Endothelial cell of umbilical vein (primary cell): ENCODE results near the gene MEGF11. TPM values are rescaled to one million over a fixed set of nuclear protein-coding genes. Genes with fewer than 3 reads are reported as not detected.

ENCODE experiments used
- BruUV-seq: library from RNA; stranded (reverse); fragments of 400-500 nt; replicated peaks from 2 replicates; lab custom pipeline; 2021; lab: Mats Ljungman, UMichigan
- CTCF ChIA-PET: fragments of 300-600, 350-600 bp; sonication (Branson Sonifier 250); formaldehyde crosslinking; loops from one replicate; lab custom pipeline; 2021; ENCODE audit warnings: antibody characterized with exemption, inconsistent platforms; lab: Charles Lee
- POLR2A ChIA-PET: fragments of 300-600, 350-600 bp; sonication (Branson Sonifier 250); formaldehyde crosslinking; loops from one replicate; lab custom pipeline; 2021; ENCODE audit warnings: antibody characterized with exemption, inconsistent platforms; lab: Charles Lee
- DNase-seq: peaks from one replicate; pipeline ENCODE4 v3.0.0-alpha.2; 2011; ENCODE audit warnings: low read depth, low spot score
- FAIRE-seq: peaks from 2 replicates; lab custom pipeline; 2011; peaks lifted over from hg19 to GRCh38; lab: Jason Lieb, UNC
- H2AFZ ChIP-seq: 2 replicates; pipeline ENCODE4 v1.6.0; 2012; ENCODE audit warnings: low read depth, low read length, control low read depth, inconsistent platforms
- H3K27ac ChIP-seq: 2 replicates; pipeline ENCODE4 v1.5.1; 2011; ENCODE audit warnings: low read depth, mild to moderate bottlenecking, control low read depth, low read length, moderate library complexity; ENCODE audit not compliant: insufficient read depth
- H3K27me3 ChIP-seq, 2 experiments: 2 replicates each; pipeline versions ENCODE4 v1.6.0 to v1.6.1; 2011; ENCODE audit warnings: low read length in 2 of 2, mixed read lengths in 1 of 2; ENCODE audit not compliant: control insufficient read depth in 2 of 2, insufficient read depth in 2 of 2
- H3K36me3 ChIP-seq, 2 experiments: 2 replicates in 1 of 2; 3 replicates in 1 of 2; pipeline ENCODE4 v1.5.1; 2011; ENCODE audit warnings: low read length in 2 of 2, mild to moderate bottlenecking in 1 of 2, moderate library complexity in 1 of 2; ENCODE audit not compliant: control insufficient read depth in 2 of 2, insufficient read depth in 2 of 2; ENCODE audit errors: extremely low read depth in 1 of 2
- H3K4me1 ChIP-seq: 3 replicates; pipeline ENCODE4 v1.5.1; 2011; ENCODE audit warnings: mild to moderate bottlenecking, low read length; ENCODE audit not compliant: control insufficient read depth, insufficient read depth; ENCODE audit errors: extremely low read depth
- H3K4me2 ChIP-seq: 2 replicates; pipeline ENCODE4 v1.6.1; 2011; ENCODE audit warnings: low read length, control low read depth, mixed read lengths; ENCODE audit not compliant: insufficient read depth
- H3K4me3 ChIP-seq, 3 experiments: fragments of 200-600 bp in 1 of 3; sonication (generic), shearing (Covaris generic) in 1 of 3; replicated peaks in 1 of 3; 2 replicates each; pipeline ENCODE4 v1.5.1; 2011 to 2016; ENCODE audit warnings: control low read depth in 3 of 3, low read length in 3 of 3, mild to moderate bottlenecking in 2 of 3, inconsistent platforms in 1 of 3, low read depth in 1 of 3, moderate library complexity in 1 of 3; ENCODE audit not compliant: insufficient read depth in 1 of 3
- H3K79me2 ChIP-seq: 2 replicates; pipeline ENCODE4 v1.6.0; 2012; ENCODE audit warnings: low read length, inconsistent platforms; ENCODE audit not compliant: control insufficient read depth, insufficient read depth
- H3K9ac ChIP-seq: replicated peaks from 2 replicates; pipeline ENCODE3; 2011; ENCODE audit warnings: low read length, control low read depth; ENCODE audit not compliant: insufficient read depth; ENCODE audit errors: extremely low read depth
- H3K9me1 ChIP-seq: replicated peaks from 3 replicates; pipeline ENCODE4 v1.6.0; 2011; ENCODE audit warnings: mild to moderate bottlenecking, low read length; ENCODE audit not compliant: control insufficient read depth, insufficient read depth; ENCODE audit errors: extremely low read depth
- H3K9me3 ChIP-seq: replicated peaks from 2 replicates; pipeline ENCODE4 v1.5.1; 2012; ENCODE audit warnings: low read length, inconsistent platforms; ENCODE audit not compliant: control insufficient read depth, insufficient read depth
- H4K20me1 ChIP-seq: replicated peaks from 2 replicates; pipeline ENCODE3; 2011; ENCODE audit warnings: mild to moderate bottlenecking, low read length; ENCODE audit not compliant: control insufficient read depth, insufficient read depth; ENCODE audit errors: extremely low read depth
- EZH2 ChIP-seq: IDR thresholded peaks from 2 replicates; pipeline ENCODE4 v1.6.1; 2012; ENCODE audit warnings: borderline replicate concordance, low read depth, mild to moderate bottlenecking, moderate library complexity, low read length, inconsistent platforms; ENCODE audit not compliant: severe bottlenecking
- FOS ChIP-seq: IDR thresholded peaks from 2 replicates; pipeline ENCODE4 v1.6.1; 2011; ENCODE audit warnings: mild to moderate bottlenecking, low read length, moderate library complexity, borderline replicate concordance; ENCODE audit not compliant: insufficient read depth
- GATA2 ChIP-seq: IDR thresholded peaks from 2 replicates; pipeline ENCODE4 v1.7.0; 2011; ENCODE audit warnings: low read depth, mild to moderate bottlenecking, moderate library complexity, mixed read lengths, low read length; ENCODE audit not compliant: insufficient read length, insufficient read depth
- JUN ChIP-seq: IDR thresholded peaks from 2 replicates; pipeline ENCODE4 v1.6.1; 2011; ENCODE audit warnings: borderline replicate concordance, low read depth; ENCODE audit not compliant: insufficient read length, insufficient read depth
- MYC ChIP-seq: IDR thresholded peaks from one replicate; pipeline ENCODE4 v1.6.1; 2011; ENCODE audit warnings: mild to moderate bottlenecking, low read depth, low read length
- POLR2A ChIP-seq: IDR thresholded peaks from 2 replicates; pipeline ENCODE4 v1.6.1; 2012; ENCODE audit warnings: low read depth, mild to moderate bottlenecking, control low read depth, low read length
- POLR2AphosphoS5 ChIP-seq: IDR thresholded peaks from 2 replicates; pipeline ENCODE4 v1.6.1; 2012; ENCODE audit warnings: low read depth, mild to moderate bottlenecking, control low read depth, low read length, moderate library complexity; ENCODE audit not compliant: insufficient read depth
- dilution Hi-C: fragments of 300-500 bp; cut with MboI; formaldehyde crosslinking; loops from one replicate; pipeline ENCODE4 v1.15.0; 2019; ENCODE audit warnings: low sequenced_read_pairs; ENCODE audit not compliant: extremely low pct_ligation_motif_present
- intact Hi-C: fragments of 100-400 bp; cut with micrococcal nuclease; formaldehyde crosslinking; loops from one replicate; pipeline ENCODE4 v1.10.0; 2022
- polyA plus RNA-seq, 4 experiments: library from polyadenylated mRNA; depleted of rRNA in 3 of 4; stranded (reverse) in 3 of 4; unstranded in 1 of 4; fragments of >200 nt; gene quantifications; 2 replicates each; pipeline versions ENCODE4 v1.2.1 to v1.2.3, GENCODE V29; 2011 to 2012; ENCODE audit warnings: missing spikeins in 1 of 4
- total RNA-seq: library from RNA; stranded (reverse); gene quantifications from 2 replicates; pipeline ENCODE4 v1.2.3, GENCODE V29; 2021
- TF ChIP-seq, protein P1 (sequence below): IDR thresholded peaks from 2 replicates; pipeline ENCODE4 v1.6.1; 2011; ENCODE audit not compliant: insufficient read depth, insufficient read length
- TF ChIP-seq, protein P2 (sequence below), 2 donors: IDR thresholded peaks; 1 replicate in 1 of 2; 2 replicates in 1 of 2; pipeline ENCODE4 v1.5.1; 2011; ENCODE audit warnings: low read length in 2 of 2, mild to moderate bottlenecking in 2 of 2, moderate library complexity in 2 of 2, control low read depth in 1 of 2, inconsistent platforms in 1 of 2, low read depth in 1 of 2; ENCODE audit not compliant: insufficient read depth in 1 of 2; ENCODE audit errors: extremely low read depth in 1 of 2

The MEGF11 gene
- total and polyA plus RNA-seq, 2 donors (not counting 3 experiments of a cell fraction or from before 2014, with no cell fraction given), result not detected

DNA sequence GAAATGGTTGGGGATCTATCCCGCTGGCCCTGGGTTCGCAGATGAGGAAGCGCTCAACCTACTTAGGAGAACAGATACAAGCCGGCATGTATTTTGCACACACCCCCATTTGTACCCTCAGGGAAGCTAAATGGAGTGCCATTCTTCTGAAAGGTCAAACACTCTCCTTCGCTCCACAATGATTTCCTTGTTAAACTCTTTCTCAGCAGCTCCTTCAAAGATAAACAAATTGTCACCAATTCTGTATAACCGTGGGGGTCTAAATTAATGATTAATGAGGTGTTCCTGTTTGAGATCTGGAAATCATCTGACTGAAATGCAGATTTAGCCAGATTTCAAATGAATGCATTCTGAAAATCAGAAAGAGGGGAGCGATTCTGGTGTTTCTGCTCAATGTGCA is 124.0 kb downstream of the MEGF11 start:
- TF ChIP-seq JUN (no peak), FOS (no peak)
- ChIA-PET CTCF (no interaction called here), POLR2A (interaction anchor here (0.7 kb wide), 1 partner anchor 908 kb away, joined by 5 read pairs; no protein-coding TSS in a partner anchor)
- dilution Hi-C loops, result no loop called here
- FAIRE-seq (no peak), DNase-seq (no peak)
- Histone ChIP-seq H3K27me3 (peaks cover 5 to 10% of the 10 kb centered on the region in 2 experiments), H3K36me3 (no peaks in the 10 kb centered on the region), H3K4me3 (no peak overlapping the region), H3K79me2 (no peaks in the 10 kb centered on the region), H3K27ac (no peak overlapping the region), H3K9me3 (no peaks in the 10 kb centered on the region), H4K20me1 (no peaks in the 10 kb centered on the region), H3K4me2 (no peak overlapping the region), H2AFZ (no peak overlapping the region), H3K9ac (no peak overlapping the region), H3K4me1 (no peaks in the 10 kb centered on the region), H3K9me1 (no peaks in the 10 kb centered on the region)
- BruUV-seq, result no TSS peak
- intact Hi-C loops, result no loop called here

DNA sequence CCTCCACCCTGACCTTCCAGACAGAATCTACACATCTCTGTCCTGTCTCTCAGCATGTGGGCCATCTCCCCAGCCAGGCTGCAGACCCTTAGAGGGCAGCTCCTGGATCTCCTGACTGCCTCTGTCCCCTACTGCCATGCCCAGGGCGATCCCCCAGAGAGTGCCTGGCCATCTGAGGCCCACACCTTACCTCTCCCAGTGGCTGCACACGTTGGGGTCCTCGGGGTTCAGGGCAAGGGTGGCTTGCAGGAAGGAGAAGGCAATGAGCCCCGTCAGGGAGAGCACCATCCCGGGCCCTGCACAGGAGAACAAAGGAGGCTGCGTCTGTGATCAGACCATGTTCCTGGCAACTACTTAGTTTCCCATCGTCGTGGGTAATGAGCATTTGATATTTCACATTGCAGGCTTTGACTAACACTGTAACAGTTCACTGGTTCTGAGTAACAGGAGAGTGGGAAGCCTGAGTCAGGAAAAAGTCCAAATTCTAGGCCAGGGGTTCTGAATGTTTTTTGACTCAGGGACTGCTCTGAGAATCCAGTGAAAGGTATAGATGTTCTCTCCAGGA is 125.4 kb downstream of the MEGF11 start:
- H3K9me3 ChIP-seq, result no peaks in the 10 kb centered on the region
- H3K4me2 ChIP-seq, result no peak overlapping the region
- dilution Hi-C loops, result no loop called here
- H3K36me3 ChIP-seq, result no peaks in the 10 kb centered on the region
- H3K9me1 ChIP-seq, result no peaks in the 10 kb centered on the region
- BruUV-seq, result no TSS peak
- no peaks in the 10 kb centered on the region for H3K4me1 ChIP-seq
- no peak overlapping the region for H2AFZ ChIP-seq
- H3K9ac ChIP-seq, result no peak overlapping the region
- ChIA-PET CTCF (no interaction called here), POLR2A (no interaction called here)
- no peak overlapping the region for H3K27ac ChIP-seq
- H3K4me3 ChIP-seq, result no peak overlapping the region
- no peak for DNase-seq
- intact Hi-C loops, result no loop called here
- no peaks in the 10 kb centered on the region for H3K79me2 ChIP-seq
- TF ChIP-seq POLR2A (no peak), GATA2 (no peak), MYC (no peak), EZH2 (no peak), POLR2AphosphoS5 (no peak), JUN (no peak), FOS (no peak)
- TF ChIP-seq, protein P1, sequence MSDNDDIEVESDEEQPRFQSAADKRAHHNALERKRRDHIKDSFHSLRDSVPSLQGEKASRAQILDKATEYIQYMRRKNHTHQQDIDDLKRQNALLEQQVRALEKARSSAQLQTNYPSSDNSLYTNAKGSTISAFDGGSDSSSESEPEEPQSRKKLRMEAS, result no peak
- TF ChIP-seq, protein P2, sequence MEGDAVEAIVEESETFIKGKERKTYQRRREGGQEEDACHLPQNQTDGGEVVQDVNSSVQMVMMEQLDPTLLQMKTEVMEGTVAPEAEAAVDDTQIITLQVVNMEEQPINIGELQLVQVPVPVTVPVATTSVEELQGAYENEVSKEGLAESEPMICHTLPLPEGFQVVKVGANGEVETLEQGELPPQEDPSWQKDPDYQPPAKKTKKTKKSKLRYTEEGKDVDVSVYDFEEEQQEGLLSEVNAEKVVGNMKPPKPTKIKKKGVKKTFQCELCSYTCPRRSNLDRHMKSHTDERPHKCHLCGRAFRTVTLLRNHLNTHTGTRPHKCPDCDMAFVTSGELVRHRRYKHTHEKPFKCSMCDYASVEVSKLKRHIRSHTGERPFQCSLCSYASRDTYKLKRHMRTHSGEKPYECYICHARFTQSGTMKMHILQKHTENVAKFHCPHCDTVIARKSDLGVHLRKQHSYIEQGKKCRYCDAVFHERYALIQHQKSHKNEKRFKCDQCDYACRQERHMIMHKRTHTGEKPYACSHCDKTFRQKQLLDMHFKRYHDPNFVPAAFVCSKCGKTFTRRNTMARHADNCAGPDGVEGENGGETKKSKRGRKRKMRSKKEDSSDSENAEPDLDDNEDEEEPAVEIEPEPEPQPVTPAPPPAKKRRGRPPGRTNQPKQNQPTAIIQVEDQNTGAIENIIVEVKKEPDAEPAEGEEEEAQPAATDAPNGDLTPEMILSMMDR (IDR thresholded peaks at IDR 0.05; ENCODE audit: extremely low read depth in 1 of 2, insufficient read depth in 1 of 2, low read depth in 1 of 2, low read length in 2 of 2), result no peak
- H4K20me1 ChIP-seq, result no peaks in the 10 kb centered on the region
- peaks cover 5 to 10% of the 10 kb centered on the region in 2 experiments for H3K27me3 ChIP-seq
- no peak for FAIRE-seq
